Measurements from ENCODE around the gene CLK2.
A peak's percentile ranks its signal among the peaks of the same experiment; 100 is the strongest.
"Not testable (repeated sequence)": the region's sequence is repeated elsewhere in the genome, so short reads cannot be mapped to it uniquely, and the experiment has no call there.

CLK2 gene

GRCh38 chr1:155296661-155297060 lies 23.4 kb upstream of the CLK2 start:
- DNase-seq (ENCODE audit: low read depth in 2 of 2) = no peak

GRCh38 chr1:155295942-155296267 lies 22.6 kb upstream of the CLK2 start:
- DNase-seq (ENCODE audit: low read depth in 2 of 2) = no peak

GRCh38 chr1:155295183-155295941 lies 22.1 kb upstream of the CLK2 start:
- no peak for DNase-seq (ENCODE audit: low read depth in 2 of 2)

- no peak for DNase-seq (ENCODE audit: low read depth in 2 of 2)
Measured at GRCh38 chr1:155294520-155295182, 21.3 kb upstream of the CLK2 start.

- DNase-seq (ENCODE audit: low read depth in 2 of 2) = no peak
Measured at GRCh38 chr1:155293086-155293749, 19.9 kb upstream of the CLK2 start.

- not testable (repeated sequence) for DNase-seq (ENCODE audit: low read depth in 2 of 2)
Measured at GRCh38 chr1:155291006-155291405, 17.7 kb upstream of the CLK2 start.

- no peak for DNase-seq (ENCODE audit: low read depth in 2 of 2)
Measured at GRCh38 chr1:155287987-155288543, 14.8 kb upstream of the CLK2 start.

GRCh38 chr1:155286544-155286943 lies 13.2 kb upstream of the CLK2 start:
- no peak for DNase-seq (ENCODE audit: low read depth in 2 of 2)

GRCh38 chr1:155285631-155286044 lies 12.3 kb upstream of the CLK2 start:
- no peak for DNase-seq (ENCODE audit: low read depth in 2 of 2)

GRCh38 chr1:155285063-155285462 lies 11.8 kb upstream of the CLK2 start:
- DNase-seq (ENCODE audit: low read depth in 2 of 2) = no peak

GRCh38 chr1:155284476-155284875 lies 11.2 kb upstream of the CLK2 start:
- no peak for DNase-seq (ENCODE audit: low read depth in 2 of 2)

- DNase-seq (ENCODE audit: low read depth in 2 of 2) = no peak
Measured at GRCh38 chr1:155282488-155283091, 9.3 kb upstream of the CLK2 start.

- DNase-seq (ENCODE audit: low read depth in 2 of 2) = no peak
Measured at GRCh38 chr1:155279268-155279667, 6.0 kb upstream of the CLK2 start.

- no peak for DNase-seq (ENCODE audit: low read depth in 2 of 2)
Measured at GRCh38 chr1:155278689-155279160, 5.4 kb upstream of the CLK2 start.

- DNase-seq (ENCODE audit: low read depth in 2 of 2) = peak; percentile 57 to 68
Measured at GRCh38 chr1:155277902-155278688, 4.8 kb upstream of the CLK2 start.

- peak; percentile 94 for DNase-seq (ENCODE audit: low read depth in 2 of 2)
Measured at GRCh38 chr1:155277070-155277901, 4.0 kb upstream of the CLK2 start, which contains the start of gene HCN3. Gene HCN3 (plus strand): TSS chr1:155277463. CDS start chr1:155277591, 128 bp downstream.

- no peak for DNase-seq (ENCODE audit: low read depth in 2 of 2)
Measured at GRCh38 chr1:155272466-155273342, 600 bp downstream of the CLK2 start.

- no peak for DNase-seq (ENCODE audit: low read depth in 2 of 2)
Measured at GRCh38 chr1:155269381-155269780, 3.9 kb downstream of the CLK2 start.

GRCh38 chr1:155268630-155269029 lies 4.7 kb downstream of the CLK2 start:
- no peak for DNase-seq (ENCODE audit: low read depth in 2 of 2)
